CD14-positive monocyte (primary cell): Measurements from ENCODE around the gene FBXO28. TPM values are rescaled to one million over a fixed set of nuclear protein-coding genes. Genes with fewer than 3 reads are reported as not detected.
A peak's percentile ranks its signal among the peaks of the same experiment; 100 is the strongest.

Source experiments
- DNase-seq, 3 donors: peaks; one replicate each; pipeline ENCODE4 v3.0.0-alpha.2; 2011 to 2022
- H2AFZ ChIP-seq: 2 replicates; pipeline ENCODE4 v1.6.0; 2012; ENCODE audit warnings: mild to moderate bottlenecking, low read depth, low read length, inconsistent platforms; ENCODE audit not compliant: insufficient read depth, poor library complexity, severe bottlenecking
- H3K27ac ChIP-seq, 2 donors: 1 replicate in 1 of 2; 2 replicates in 1 of 2; pipeline ENCODE4 v1.5.1; 2012 to 2013; ENCODE audit warnings: low read length in 2 of 2, control low read depth in 1 of 2, inconsistent platforms in 1 of 2, low read depth in 1 of 2, mild to moderate bottlenecking in 1 of 2
- H3K27me3 ChIP-seq, 2 donors: one replicate each; pipeline versions ENCODE4 v1.6.0 to v1.6.1; 2011 to 2013; ENCODE audit warnings: low read length in 2 of 2; ENCODE audit not compliant: control insufficient read depth in 2 of 2, insufficient read depth in 2 of 2
- H3K36me3 ChIP-seq, 2 donors: replicated peaks in 1 of 2; 1 replicate in 1 of 2; 2 replicates in 1 of 2; pipeline versions ENCODE4 v1.5.1 to v1.6.1; 2012 to 2013; ENCODE audit warnings: low read length in 2 of 2, control low read depth in 1 of 2, inconsistent platforms in 1 of 2, mild to moderate bottlenecking in 1 of 2; ENCODE audit not compliant: insufficient read depth in 2 of 2, control insufficient read depth in 1 of 2
- H3K4me1 ChIP-seq, 2 donors: 1 replicate in 1 of 2; 2 replicates in 1 of 2; pipeline versions ENCODE4 v1.5.1 to v1.6.1; 2012 to 2013; ENCODE audit warnings: low read length in 2 of 2, control low read depth in 1 of 2, inconsistent platforms in 1 of 2, mild to moderate bottlenecking in 1 of 2, moderate library complexity in 1 of 2; ENCODE audit not compliant: insufficient read depth in 2 of 2, control insufficient read depth in 1 of 2
- H3K4me2 ChIP-seq: replicated peaks from 2 replicates; pipeline ENCODE3; 2012; ENCODE audit warnings: low read length, moderate library complexity, mild to moderate bottlenecking; ENCODE audit not compliant: poor library complexity, severe bottlenecking; ENCODE audit errors: extremely low read depth
- H3K4me3 ChIP-seq, 3 experiments: fragments of 200-600 bp in 1 of 3; sonication (generic) in 1 of 3; replicated peaks in 1 of 3; 1 replicate in 2 of 3; 2 replicates in 1 of 3; pipeline ENCODE4 v1.5.1; 2011 to 2013; ENCODE audit warnings: low read length in 3 of 3, mild to moderate bottlenecking in 3 of 3, control low read depth in 2 of 3, low read depth in 2 of 3, inconsistent platforms in 1 of 3, moderate library complexity in 1 of 3
- H3K79me2 ChIP-seq: 2 replicates; pipeline ENCODE4 v1.6.0; 2012; ENCODE audit warnings: mild to moderate bottlenecking, control low read depth, inconsistent platforms, low read length, moderate library complexity; ENCODE audit not compliant: insufficient read depth
- H3K9ac ChIP-seq: 2 replicates; pipeline ENCODE4 v1.6.0; 2017; ENCODE audit warnings: low read length, mild to moderate bottlenecking; ENCODE audit not compliant: insufficient read depth, poor library complexity, severe bottlenecking
- H3K9me3 ChIP-seq, 2 donors: replicated peaks in 1 of 2; 1 replicate in 1 of 2; 2 replicates in 1 of 2; pipeline versions ENCODE4 v1.5.1 to v1.6.1; 2012 to 2013; ENCODE audit warnings: low read length in 2 of 2, control low read depth in 1 of 2; ENCODE audit not compliant: control insufficient read depth in 1 of 2, insufficient read depth in 1 of 2
- H4K20me1 ChIP-seq: 2 replicates; pipeline ENCODE4 v1.6.0; 2012; ENCODE audit warnings: mild to moderate bottlenecking, low read length, control low read depth, moderate library complexity; ENCODE audit not compliant: insufficient read depth
- H3K27ac Mint-ChIP-seq, 7 donors: one replicate each; pipeline ENCODE4 v1.8.0; 2020; ENCODE audit warnings: mild to moderate bottlenecking in 7 of 7, mixed read lengths in 7 of 7, moderate library complexity in 6 of 7, inconsistent platforms in 2 of 7
- H3K27me3 Mint-ChIP-seq, 3 donors: one replicate each; pipeline ENCODE4 v1.8.0; 2021 to 2022; ENCODE audit warnings: low read depth in 3 of 3, mild to moderate bottlenecking in 3 of 3, mixed read lengths in 3 of 3, moderate library complexity in 3 of 3, inconsistent platforms in 1 of 3
- H3K36me3 Mint-ChIP-seq, 2 donors: one replicate each; pipeline ENCODE4 v1.8.0; 2020; ENCODE audit warnings: mixed read lengths in 2 of 2, inconsistent platforms in 1 of 2, mild to moderate bottlenecking in 1 of 2
- H3K4me1 Mint-ChIP-seq: one replicate; pipeline ENCODE4 v1.8.0; 2020; ENCODE audit warnings: mild to moderate bottlenecking, mixed read lengths
- H3K4me3 Mint-ChIP-seq, 2 donors: one replicate each; pipeline ENCODE4 v1.8.0; 2020; ENCODE audit warnings: mild to moderate bottlenecking in 2 of 2, mixed read lengths in 2 of 2, moderate library complexity in 1 of 2
- H3K9me3 Mint-ChIP-seq, 7 donors: one replicate each; pipeline ENCODE4 v1.8.0; 2020 to 2022; ENCODE audit warnings: mixed read lengths in 7 of 7, mild to moderate bottlenecking in 6 of 7, moderate library complexity in 6 of 7, inconsistent platforms in 2 of 7
- WGBS: methylation state at CpG from one replicate; pipeline ENCODE4 v1.1.5; 2013; ENCODE audit warnings: missing lambda C conversion rate; ENCODE audit not compliant: insufficient coverage; 5-methylcytosine and 5-hydroxymethylcytosine counted together
- intact Hi-C, 2 donors: fragments of 100-400 bp; cut with micrococcal nuclease; formaldehyde crosslinking; loops; one replicate each; pipeline versions ENCODE4 v1.15.0 to v1.15.1; 2023
- polyA plus RNA-seq, 3 donors: library from polyadenylated mRNA; depleted of rRNA in 1 of 3; unstranded in 2 of 3; stranded (reverse) in 1 of 3; fragments of 300-500 nt in 2 of 3; fragments of >200 nt in 1 of 3; fragmentation: Illumina TruSeq in 2 of 3; gene quantifications; 1 replicate in 2 of 3; 2 replicates in 1 of 3; pipeline ENCODE4 v1.2.3, GENCODE V29; 2012 to 2021
- TF ChIP-seq, protein P1 (sequence below): fragments of 200-600 bp; IDR thresholded peaks from one replicate; pipeline ENCODE4 v1.8.0; 2022; ENCODE audit warnings: antibody characterized with exemption, mild to moderate bottlenecking

FBXO28 gene
- polyA plus RNA-seq, 3 donors, result 12.9 to 15.8 (median 13.0) TPM

DNA sequence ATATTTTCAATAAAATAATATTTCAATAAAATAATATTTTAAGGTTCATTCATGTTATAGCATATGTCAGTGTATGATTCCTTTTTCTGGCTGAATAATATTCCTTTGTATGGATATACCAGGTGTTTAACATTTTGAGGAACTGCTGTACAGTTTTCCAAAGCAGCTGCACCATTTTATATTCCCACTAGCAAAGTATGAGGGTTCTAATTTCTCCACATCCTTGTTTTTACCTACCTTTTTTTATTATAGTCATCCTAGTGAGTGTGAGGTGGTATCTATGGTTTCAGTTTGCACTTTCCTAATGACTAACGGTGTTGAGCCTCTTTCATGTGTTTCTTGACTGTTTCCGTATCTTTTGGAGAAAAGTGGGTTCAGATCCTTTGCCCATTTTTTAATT lies 74.4 kb downstream of the FBXO28 start:
- intact Hi-C loops, result no loop called here
- Mint-ChIP-seq H3K27ac (peak overlapping the region in 1 of 7 donors; percentile 54), H3K36me3 (peaks cover 23 to 55% of the 10 kb centered on the region in 2 donors), H3K27me3 (no peaks in the 10 kb centered on the region), H3K4me1 (peaks cover 32% of the 10 kb centered on the region), H3K4me3 (no peak overlapping the region), H3K9me3 (no peaks in the 10 kb centered on the region)
- no peaks in the 10 kb centered on the region for H3K9me3 ChIP-seq
- peaks cover 88% of the 10 kb centered on the region for H3K79me2 ChIP-seq
- H3K27ac ChIP-seq, result peak overlapping the region in 1 of 2 donors; percentile 34
- no peak overlapping the region for H3K9ac ChIP-seq
- H3K4me1 ChIP-seq, result peaks cover 20 to 24% of the 10 kb centered on the region in 2 donors
- no peaks in the 10 kb centered on the region for H3K27me3 ChIP-seq
- peaks cover 28 to 36% of the 10 kb centered on the region in 2 donors for H3K36me3 ChIP-seq
- DNase-seq, result no peak
- TF ChIP-seq, protein P1, sequence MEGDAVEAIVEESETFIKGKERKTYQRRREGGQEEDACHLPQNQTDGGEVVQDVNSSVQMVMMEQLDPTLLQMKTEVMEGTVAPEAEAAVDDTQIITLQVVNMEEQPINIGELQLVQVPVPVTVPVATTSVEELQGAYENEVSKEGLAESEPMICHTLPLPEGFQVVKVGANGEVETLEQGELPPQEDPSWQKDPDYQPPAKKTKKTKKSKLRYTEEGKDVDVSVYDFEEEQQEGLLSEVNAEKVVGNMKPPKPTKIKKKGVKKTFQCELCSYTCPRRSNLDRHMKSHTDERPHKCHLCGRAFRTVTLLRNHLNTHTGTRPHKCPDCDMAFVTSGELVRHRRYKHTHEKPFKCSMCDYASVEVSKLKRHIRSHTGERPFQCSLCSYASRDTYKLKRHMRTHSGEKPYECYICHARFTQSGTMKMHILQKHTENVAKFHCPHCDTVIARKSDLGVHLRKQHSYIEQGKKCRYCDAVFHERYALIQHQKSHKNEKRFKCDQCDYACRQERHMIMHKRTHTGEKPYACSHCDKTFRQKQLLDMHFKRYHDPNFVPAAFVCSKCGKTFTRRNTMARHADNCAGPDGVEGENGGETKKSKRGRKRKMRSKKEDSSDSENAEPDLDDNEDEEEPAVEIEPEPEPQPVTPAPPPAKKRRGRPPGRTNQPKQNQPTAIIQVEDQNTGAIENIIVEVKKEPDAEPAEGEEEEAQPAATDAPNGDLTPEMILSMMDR, result no peak
- WGBS, result 80% methylated on average over 1 of the region's 2 CpGs
- H3K4me2 ChIP-seq, result no peak overlapping the region
- no peak overlapping the region for H3K4me3 ChIP-seq
- peaks cover 78% of the 10 kb centered on the region for H4K20me1 ChIP-seq
- no peak overlapping the region for H2AFZ ChIP-seq

DNA sequence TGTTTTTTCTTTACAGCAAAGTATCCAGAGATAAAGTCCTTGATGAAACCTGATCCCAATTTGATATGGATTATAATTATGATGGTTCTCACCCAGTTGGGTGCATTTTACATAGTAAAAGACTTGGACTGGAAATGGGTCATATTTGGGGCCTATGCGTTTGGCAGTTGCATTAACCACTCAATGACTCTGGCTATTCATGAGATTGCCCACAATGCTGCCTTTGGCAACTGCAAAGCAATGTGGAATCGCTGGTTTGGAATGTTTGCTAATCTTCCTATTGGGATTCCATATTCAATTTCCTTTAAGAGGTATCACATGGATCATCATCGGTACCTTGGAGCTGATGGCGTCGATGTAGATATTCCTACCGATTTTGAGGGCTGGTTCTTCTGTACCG lies 75.7 kb downstream of the FBXO28 start:
- H3K27me3 Mint-ChIP-seq, result no peaks in the 10 kb centered on the region
- Histone ChIP-seq H3K79me2 (peaks cover 75% of the 10 kb centered on the region), H3K27me3 (no peaks in the 10 kb centered on the region), H3K4me2 (no peak overlapping the region), H3K4me3 (no peak overlapping the region), H2AFZ (no peak overlapping the region), H3K27ac (no peak overlapping the region), H3K9me3 (no peaks in the 10 kb centered on the region), H3K4me1 (peaks cover 12 to 14% of the 10 kb centered on the region in 2 donors), H3K9ac (no peak overlapping the region), H4K20me1 (peaks cover 68% of the 10 kb centered on the region), H3K36me3 (peaks cover 32 to 47% of the 10 kb centered on the region in 2 donors)
- no peak overlapping the region for H3K27ac Mint-ChIP-seq
- no CpG with 5 or more reads among the region's 7 CpGs for WGBS
- H3K36me3 Mint-ChIP-seq, result peaks cover 32 to 64% of the 10 kb centered on the region in 2 donors
- H3K4me1 Mint-ChIP-seq, result peaks cover 25% of the 10 kb centered on the region
- H3K9me3 Mint-ChIP-seq, result no peaks in the 10 kb centered on the region
- H3K4me3 Mint-ChIP-seq, result no peak overlapping the region
- intact Hi-C loops, result no loop called here
- DNase-seq, result no peak
- TF ChIP-seq, protein P1, result no peak
